A549 (cell line): ENCODE results near the gene NTMT2. TPM values are rescaled to one million over a fixed set of nuclear protein-coding genes. Genes with fewer than 3 reads are reported as not detected.

Experiments
- ATAC-seq, 2 experiments: fragments of 200-7000 bp in 1 of 2; fragments of >200 bp in 1 of 2; cut with Nextera tagmentation in 1 of 2; cut with Tn5 transposase in 1 of 2; 3 replicates each; pipeline versions ENCODE4 v1.8.0 to v1.9.1; 2018 to 2020; ENCODE audit warnings: mild to moderate bottlenecking in 1 of 2, moderate library complexity in 1 of 2
- CTCF ChIA-PET: fragments of 300-600 bp; sonication (Branson Sonifier 250); formaldehyde crosslinking; extraction: SDS; loops from one replicate; lab custom pipeline; 2021; ENCODE audit warnings: antibody characterized with exemption, inconsistent platforms; lab: Yijun Ruan, JAX
- POLR2A ChIA-PET: fragments of 350-600 bp; formaldehyde crosslinking; extraction: SDS; loops from one replicate; lab custom pipeline; 2021; ENCODE audit warnings: antibody characterized with exemption, inconsistent platforms; lab: Yijun Ruan, JAX
- DNase-seq, 2 experiments: peaks; one replicate each; pipeline versions ENCODE4 v3.0.0 to v3.0.0-alpha.2; 2011 to 2016; ENCODE audit warnings: low read depth in 1 of 2, low spot score in 1 of 2
- FAIRE-seq: peaks from 2 replicates; lab custom pipeline; 2011; peaks lifted over from hg19 to GRCh38; lab: Jason Lieb, UNC
- H3K27ac ChIP-seq, 2 experiments: fragments of >200 bp; sonication (Bioruptor Twin); formaldehyde crosslinking; 3 replicates each; pipeline ENCODE4 v1.5.1; 2016 to 2017
- H3K4me1 ChIP-seq: fragments of >200 bp; sonication (Bioruptor Twin); formaldehyde crosslinking; 3 replicates; pipeline ENCODE4 v1.6.1; 2016
- H3K4me2 ChIP-seq: fragments of >200 bp; sonication (Bioruptor Twin); formaldehyde crosslinking; 3 replicates; pipeline ENCODE4 v1.6.1; 2016
- H3K4me3 ChIP-seq: fragments of >200 bp; sonication (Bioruptor Twin); formaldehyde crosslinking; 3 replicates; pipeline ENCODE4 v1.5.1; 2016
- H3K9me3 ChIP-seq: fragments of >200 bp; sonication (Bioruptor Twin); formaldehyde crosslinking; 3 replicates; pipeline ENCODE4 v1.6.1; 2016
- BHLHE40 ChIP-seq: IDR thresholded peaks from 2 replicates; pipeline ENCODE4 v1.6.1; 2012; ENCODE audit warnings: low read depth, low read length, inconsistent platforms
- CBX8 ChIP-seq: fragments of 200-600 bp; sonication (generic); IDR thresholded peaks from 2 replicates; pipeline ENCODE4 v1.6.1; 2016
- CEBPB ChIP-seq, 2 experiments: fragments of >200 bp in 1 of 2; sonication (Bioruptor Twin) in 1 of 2; formaldehyde crosslinking in 1 of 2; IDR thresholded peaks; 2 replicates each; pipeline ENCODE4 v1.6.1; 2012 to 2016
- EHF ChIP-seq: fragments of 250-450 bp; sonication (Bioruptor Pico); IDR thresholded peaks from 2 replicates; pipeline ENCODE4 v1.5.0; 2020; ENCODE audit warnings: mild to moderate bottlenecking
- EHMT2 ChIP-seq: fragments of 200-600 bp; sonication (generic); IDR thresholded peaks from 2 replicates; pipeline ENCODE4 v1.6.1; 2016; ENCODE audit warnings: antibody characterized with exemption, low read depth, mild to moderate bottlenecking, moderate library complexity
- EP300 ChIP-seq, 2 experiments: fragments of >200 bp; sonication (Bioruptor Twin); formaldehyde crosslinking; IDR thresholded peaks; 2 replicates in 1 of 2; 3 replicates in 1 of 2; pipeline ENCODE4 v1.6.1; 2016 to 2017
- FOSL2 ChIP-seq, 2 experiments: fragments of 450-650 bp in 1 of 2; fragments of >200 bp in 1 of 2; sonication (Bioruptor Twin) in 1 of 2; formaldehyde crosslinking; IDR thresholded peaks; 2 replicates each; pipeline versions ENCODE4 v1.5.0 to v1.6.1; 2016 to 2020; ENCODE audit warnings: mild to moderate bottlenecking in 1 of 2, moderate library complexity in 1 of 2
- FOXS1 ChIP-seq: fragments of 250-450 bp; sonication (Bioruptor Pico); IDR thresholded peaks from 2 replicates; pipeline ENCODE4 v1.5.0; 2020; ENCODE audit warnings: mild to moderate bottlenecking, moderate library complexity
- GATA3 ChIP-seq: IDR thresholded peaks from 2 replicates; pipeline ENCODE4 v1.6.1; 2012; ENCODE audit warnings: borderline replicate concordance
- HOXB13 ChIP-seq: fragments of 250-450 bp; sonication (Bioruptor Pico); IDR thresholded peaks from 2 replicates; pipeline ENCODE4 v1.5.0; 2020; ENCODE audit warnings: low read depth, mild to moderate bottlenecking, moderate library complexity
- JUN ChIP-seq, 2 experiments: fragments of >200 bp; sonication (Bioruptor Twin); formaldehyde crosslinking; IDR thresholded peaks; 2 replicates in 1 of 2; 3 replicates in 1 of 2; pipeline ENCODE4 v1.6.1; 2016 to 2017
- JUNB ChIP-seq: fragments of >200 bp; sonication (Bioruptor Twin); formaldehyde crosslinking; IDR thresholded peaks from 2 replicates; pipeline ENCODE4 v1.6.1; 2016
- MAFK ChIP-seq: fragments of 450-650 bp; IDR thresholded peaks from 2 replicates; pipeline ENCODE4 v1.6.1; 2014; ENCODE audit not compliant: partially characterized antibody
- PHF8 ChIP-seq: fragments of 200-600 bp; sonication (generic); IDR thresholded peaks from 2 replicates; pipeline ENCODE4 v1.6.1; 2016; ENCODE audit warnings: low read depth, mild to moderate bottlenecking, antibody characterized with exemption, moderate library complexity, borderline replicate concordance
- RARB ChIP-seq: fragments of 250-450 bp; sonication (Bioruptor Pico); IDR thresholded peaks from 2 replicates; pipeline ENCODE4 v1.8.0; 2021; ENCODE audit warnings: mild to moderate bottlenecking, moderate library complexity
- RCOR1 ChIP-seq: fragments of 150-350 bp; IDR thresholded peaks from 2 replicates; pipeline ENCODE4 v1.6.1; 2014; ENCODE audit warnings: antibody characterized with exemption, low read length, low read depth
- RNF2 ChIP-seq: fragments of 200-600 bp; sonication (generic); IDR thresholded peaks from 2 replicates; pipeline ENCODE4 v1.6.1; 2016; ENCODE audit warnings: low read depth, mild to moderate bottlenecking, antibody characterized with exemption, moderate library complexity, borderline replicate concordance
- SMC3 ChIP-seq: fragments of >200 bp; sonication (Bioruptor Twin); formaldehyde crosslinking; IDR thresholded peaks from 3 replicates; pipeline ENCODE4 v1.6.1; 2018; ENCODE audit warnings: inconsistent platforms
- SREBF2 ChIP-seq: fragments of 450-650 bp; IDR thresholded peaks from 2 replicates; pipeline ENCODE4 v1.6.1; 2014; ENCODE audit warnings: mild to moderate bottlenecking, moderate library complexity
- TFCP2L1 ChIP-seq: fragments of 250-450 bp; sonication (Bioruptor Pico); IDR thresholded peaks from 2 replicates; pipeline ENCODE4 v1.5.0; 2021; ENCODE audit warnings: mild to moderate bottlenecking
- ZC3H11A ChIP-seq: fragments of 450-650 bp; IDR thresholded peaks from 2 replicates; pipeline ENCODE4 v1.6.1; 2014; ENCODE audit warnings: antibody characterized with exemption, mild to moderate bottlenecking
- ZFP36 ChIP-seq: fragments of 450-650 bp; IDR thresholded peaks from 2 replicates; pipeline ENCODE4 v1.6.1; 2014; ENCODE audit warnings: borderline replicate concordance; ENCODE audit not compliant: partially characterized antibody
- ZSCAN20 ChIP-seq: fragments of 250-450 bp; sonication (Bioruptor Pico); IDR thresholded peaks from 2 replicates; pipeline ENCODE4 v1.8.0; 2022; ENCODE audit warnings: mild to moderate bottlenecking, moderate library complexity
- whole genome bisulfite sequencing: methylation state at CpG from one replicate; pipeline ENCODE4 v1.1.6; 2017; ENCODE audit errors: missing lambda C conversion rate; 5-methylcytosine and 5-hydroxymethylcytosine counted together
- polyA plus RNA-seq, 4 experiments: library from polyadenylated mRNA; depleted of rRNA in 3 of 4; stranded (reverse); fragments of >200 nt; fragmentation: RNase III in 1 of 4; extraction: RNeasy Plus Mini Kit Qiagen cat#74134 plus additional on column Dnase treatment in 1 of 4; gene quantifications; 2 replicates in 3 of 4; 3 replicates in 1 of 4; pipeline ENCODE4 v1.2.3, GENCODE V29; 2011 to 2017
- TF ChIP-seq, protein P1 (sequence below): fragments of 250-450 bp; sonication (Bioruptor Pico); IDR thresholded peaks from 2 replicates; pipeline ENCODE4 v1.5.0; 2020; ENCODE audit warnings: low read depth, mild to moderate bottlenecking, moderate library complexity
- TF ChIP-seq, protein P2 (sequence below): IDR thresholded peaks from 2 replicates; pipeline ENCODE4 v1.6.1; 2012; ENCODE audit warnings: low read depth, borderline replicate concordance
- TF ChIP-seq, protein P3 (sequence below): fragments of >200 bp; sonication (Bioruptor Twin); formaldehyde crosslinking; IDR thresholded peaks from 2 replicates; pipeline ENCODE4 v1.6.1; 2016

The NTMT2 gene
- polyA plus RNA-seq, 2 of the 4 experiments (the other 2 are of a cell fraction), result not detected

DNA sequence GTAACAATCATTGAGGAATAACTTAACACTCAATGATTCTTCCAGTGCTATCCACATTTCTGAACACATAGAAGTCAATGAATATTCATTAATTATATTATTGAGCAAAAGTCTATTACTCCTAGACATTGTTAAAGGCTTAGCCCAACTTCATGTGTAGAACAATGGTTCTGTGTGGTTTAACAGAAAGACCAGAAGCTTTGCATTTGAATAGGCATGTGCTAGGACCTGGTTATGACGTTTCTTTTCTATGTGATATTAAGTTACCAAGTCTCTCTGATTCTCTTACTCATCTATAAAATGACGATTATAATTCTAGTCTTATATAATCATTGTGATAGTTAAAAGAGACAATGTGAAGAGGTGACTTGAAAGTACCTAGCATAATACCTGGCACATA is 5.2 kb downstream of the NTMT2 start:
- POLR2A ChIA-PET, result no interaction called here
- Histone ChIP-seq H3K4me1 (no peaks in the 10 kb centered on the region), H3K4me3 (no peak overlapping the region), H3K27ac (no peak overlapping the region), H3K4me2 (no peak overlapping the region), H3K9me3 (no peaks in the 10 kb centered on the region)
- CTCF ChIA-PET, result no interaction called here
- WGBS, result 3% methylated on average over 2 of the region's 2 CpGs
- TF ChIP-seq RARB (no peak), HOXB13 (CRISPR knock-in tag) (no peak), RNF2 (no peak), TFCP2L1 (CRISPR knock-in tag) (no peak), BHLHE40 (no peak), EHMT2 (no peak), FOSL2 (IDR thresholded peaks at IDR 0.05) (no peak), FOSL2 (CRISPR knock-in tag; IDR thresholded peaks at IDR 0.05) (no peak), EP300 (IDR thresholded peaks at IDR 0.05) (no peak), CEBPB (IDR thresholded peaks at IDR 0.05) (no peak), ZSCAN20 (CRISPR knock-in tag) (no peak)
- TF ChIP-seq, protein P1, sequence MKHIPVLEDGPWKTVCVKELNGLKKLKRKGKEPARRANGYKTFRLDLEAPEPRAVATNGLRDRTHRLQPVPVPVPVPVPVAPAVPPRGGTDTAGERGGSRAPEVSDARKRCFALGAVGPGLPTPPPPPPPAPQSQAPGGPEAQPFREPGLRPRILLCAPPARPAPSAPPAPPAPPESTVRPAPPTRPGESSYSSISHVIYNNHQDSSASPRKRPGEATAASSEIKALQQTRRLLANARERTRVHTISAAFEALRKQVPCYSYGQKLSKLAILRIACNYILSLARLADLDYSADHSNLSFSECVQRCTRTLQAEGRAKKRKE (CRISPR knock-in tag), result no peak
- TF ChIP-seq, protein P2, sequence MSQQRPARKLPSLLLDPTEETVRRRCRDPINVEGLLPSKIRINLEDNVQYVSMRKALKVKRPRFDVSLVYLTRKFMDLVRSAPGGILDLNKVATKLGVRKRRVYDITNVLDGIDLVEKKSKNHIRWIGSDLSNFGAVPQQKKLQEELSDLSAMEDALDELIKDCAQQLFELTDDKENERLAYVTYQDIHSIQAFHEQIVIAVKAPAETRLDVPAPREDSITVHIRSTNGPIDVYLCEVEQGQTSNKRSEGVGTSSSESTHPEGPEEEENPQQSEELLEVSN, result no peak
- FAIRE-seq (no peak), DNase-seq (no peak), ATAC-seq (no peak)

DNA sequence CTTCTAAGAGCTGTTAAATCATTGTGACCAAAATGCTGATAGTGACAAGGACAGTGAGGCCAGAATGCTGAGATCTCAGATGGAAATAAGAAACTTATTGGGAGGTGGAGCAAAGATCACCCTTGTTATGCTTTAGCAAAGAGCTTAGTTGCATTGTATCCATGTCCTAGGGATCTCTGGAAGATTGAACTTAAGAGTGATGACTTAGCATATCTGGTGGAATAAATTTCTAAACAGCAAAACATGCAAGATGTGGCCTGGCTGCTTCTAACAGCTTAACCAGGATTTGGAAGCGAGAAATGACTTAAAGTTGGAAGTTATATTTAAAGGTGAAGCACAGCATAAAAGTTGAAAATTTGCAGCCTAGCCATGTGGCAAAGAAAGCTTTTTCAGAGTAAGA is 7.7 kb downstream of the NTMT2 start:
- no peak overlapping the region for H3K4me3 ChIP-seq
- no peak overlapping the region for H3K27ac ChIP-seq
- POLR2A ChIA-PET, result no interaction called here
- WGBS, result 5% methylated on average over 1 of the region's 1 CpG
- ATAC-seq (no peak), FAIRE-seq (no peak), DNase-seq (no peak)
- H3K4me1 ChIP-seq, result no peaks in the 10 kb centered on the region
- no peak for TF ChIP-seq ZC3H11A
- TF ChIP-seq, protein P1 (CRISPR knock-in tag), result no peak
- TF ChIP-seq PHF8, result no peak
- no peak for TF ChIP-seq JUNB
- no peak for TF ChIP-seq JUN (IDR thresholded peaks at IDR 0.05)
- peak; percentile 64 for TF ChIP-seq MAFK
- no peak overlapping the region for H3K4me2 ChIP-seq
- CTCF ChIA-PET, result interaction anchor here (0.6 kb wide), 1 partner anchor 191 kb away, joined by 3 read pairs; no protein-coding TSS in a partner anchor
- H3K9me3 ChIP-seq, result no peaks in the 10 kb centered on the region

DNA sequence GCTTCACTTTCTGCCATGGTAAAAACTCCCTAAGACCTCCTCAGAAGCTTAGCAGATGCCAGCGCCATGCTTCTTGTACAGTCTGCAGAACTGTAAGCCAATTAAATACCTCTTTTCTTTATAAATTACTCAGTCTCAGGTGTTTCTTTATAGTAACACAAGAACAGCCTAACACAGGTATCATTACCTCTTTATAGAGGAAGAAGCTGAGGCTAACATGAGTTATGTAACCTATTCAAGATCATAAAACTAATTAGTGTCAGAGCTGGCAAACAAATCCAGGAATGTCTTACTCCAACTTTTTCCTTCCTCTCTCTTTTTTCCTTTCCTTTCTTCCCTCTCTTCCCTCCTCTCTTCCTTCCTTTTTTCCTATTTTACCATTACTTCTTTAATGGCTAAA is 9.3 kb downstream of the NTMT2 start:
- CTCF ChIA-PET, result no interaction called here
- Histone ChIP-seq H3K27ac (no peak overlapping the region), H3K4me2 (no peak overlapping the region), H3K4me1 (no peaks in the 10 kb centered on the region), H3K4me3 (no peak overlapping the region), H3K9me3 (no peaks in the 10 kb centered on the region)
- POLR2A ChIA-PET, result no interaction called here
- 0% methylated on average over 1 of the region's 1 CpG for WGBS
- DNase-seq (no peak), FAIRE-seq (no peak), ATAC-seq (no peak)
- TF ChIP-seq ZFP36 (no peak), JUN (IDR thresholded peaks at IDR 0.05) (no peak), PHF8 (no peak), RCOR1 (no peak), CBX8 (no peak), EHF (no peak), GATA3 (no peak), SMC3 (no peak), FOXS1 (CRISPR knock-in tag) (no peak), SREBF2 (no peak), MAFK (no peak)
- TF ChIP-seq, protein P3, sequence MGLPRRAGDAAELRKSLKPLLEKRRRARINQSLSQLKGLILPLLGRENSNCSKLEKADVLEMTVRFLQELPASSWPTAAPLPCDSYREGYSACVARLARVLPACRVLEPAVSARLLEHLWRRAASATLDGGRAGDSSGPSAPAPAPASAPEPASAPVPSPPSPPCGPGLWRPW, result no peak
